Stimulated activated CD4-positive, alpha-beta T cell treated with anti-CD3 and anti-CD28 coated beads, Interleukin-15, amount 100 ng/mL, for 48 hours (primary cell): ENCODE measurements around the gene TIMM50.
"Not testable (repeated sequence)": the region's sequence is repeated elsewhere in the genome, so short reads cannot be mapped to it uniquely, and the experiment has no call there.

Source experiments
- DNase-seq, 2 donors: peaks; one replicate each; pipeline ENCODE4 v3.0.0-alpha.2; 2020; ENCODE audit warnings: low read depth in 2 of 2

Gene TIMM50

DNA sequence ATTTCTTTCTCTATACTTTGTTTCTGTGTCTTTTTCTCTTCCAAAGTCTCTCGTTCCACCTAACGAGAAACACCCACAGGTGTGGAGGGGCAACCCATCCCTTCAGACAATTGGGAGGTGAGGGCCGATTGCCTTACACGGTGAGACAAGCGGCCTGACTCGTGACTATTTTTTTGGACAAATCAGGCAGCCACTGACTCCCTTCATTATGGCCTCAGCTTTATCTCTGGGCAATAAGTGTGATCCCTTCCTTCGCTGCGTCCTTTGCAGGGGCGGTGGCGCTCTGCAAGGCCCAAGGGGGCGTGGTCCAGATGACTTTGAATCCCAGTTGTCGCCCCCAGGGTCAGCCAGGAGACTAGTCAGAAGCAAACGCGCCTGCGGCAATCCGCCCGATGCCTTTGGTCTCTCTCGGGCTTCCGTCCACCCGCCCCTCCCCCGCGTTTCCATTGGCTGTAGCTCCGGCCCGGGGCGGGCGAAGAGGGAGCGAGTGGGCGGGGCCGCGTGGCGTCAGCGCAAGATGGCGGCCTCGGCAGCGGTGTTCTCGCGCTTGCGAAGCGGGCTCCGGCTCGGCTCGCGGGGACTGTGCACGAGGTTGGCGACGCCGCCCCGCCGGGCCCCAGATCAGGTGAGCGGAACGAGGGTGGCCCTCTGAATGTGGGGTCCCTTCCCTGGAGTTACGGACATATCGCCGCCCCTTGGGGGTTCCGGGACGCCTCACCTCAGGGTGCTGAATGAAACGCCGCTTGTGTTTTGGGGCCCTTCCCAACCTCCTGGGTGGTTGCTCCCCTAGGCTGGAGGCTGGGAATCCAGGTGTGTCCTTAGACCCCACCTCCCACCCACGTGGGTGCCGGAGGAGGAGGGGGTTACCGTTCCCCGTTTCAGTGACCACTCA is at the start of gene TIMM50:
Gene TIMM50, plus strand, starts transcription at position 502 of the 892 bp plus-strand sequence. Its CDS starts 16 bp downstream, at position 518.
- DNase-seq = peak; percentile 95 to 100

DNA sequence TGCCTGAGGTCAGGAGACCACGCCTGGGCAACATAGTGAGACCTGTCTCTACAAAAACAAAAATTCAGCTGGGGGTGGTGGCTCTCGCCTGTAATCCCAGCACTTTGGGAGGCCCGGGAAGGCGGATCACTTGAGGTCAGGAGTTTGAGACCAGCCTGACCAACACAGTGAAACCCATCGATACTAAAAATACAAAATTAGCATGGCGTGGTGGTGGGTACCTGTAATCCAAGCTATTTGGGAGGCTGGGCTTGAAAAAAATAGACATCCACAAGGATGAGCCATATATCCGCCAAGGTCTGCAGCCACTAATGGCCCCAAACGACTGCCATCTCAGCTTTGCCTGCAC is 48.0 kb upstream of the TIMM50 start:
- no peak for DNase-seq

DNA sequence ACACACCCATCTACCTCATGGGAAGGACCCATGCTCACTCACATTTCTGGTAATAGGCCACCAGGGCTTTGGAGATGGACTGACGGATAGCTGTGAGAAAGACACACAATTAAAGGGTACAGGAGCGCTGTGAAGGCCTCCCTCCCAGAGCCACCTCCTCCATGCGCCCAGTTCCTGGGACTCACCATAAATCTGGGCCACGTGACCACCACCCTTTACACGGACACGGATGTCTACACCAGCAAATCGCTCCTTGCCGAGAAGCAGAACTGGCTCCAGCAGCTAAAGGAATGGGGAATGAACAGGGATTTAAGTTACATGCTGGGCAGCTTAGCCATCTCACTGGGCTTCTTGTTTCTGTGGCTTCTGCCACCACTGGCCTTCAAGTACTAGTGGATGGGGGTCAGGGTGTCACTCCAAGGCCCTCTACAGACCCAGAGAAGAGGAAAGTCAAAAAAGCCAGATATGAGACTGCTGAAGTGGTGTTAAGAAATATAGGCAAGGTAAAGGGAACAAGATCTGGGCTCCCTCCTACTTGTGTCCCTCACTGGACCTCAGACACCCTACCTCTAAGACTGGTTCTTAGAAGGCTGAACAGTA is 47.1 kb upstream of the TIMM50 start:
- DNase-seq = no peak

DNA sequence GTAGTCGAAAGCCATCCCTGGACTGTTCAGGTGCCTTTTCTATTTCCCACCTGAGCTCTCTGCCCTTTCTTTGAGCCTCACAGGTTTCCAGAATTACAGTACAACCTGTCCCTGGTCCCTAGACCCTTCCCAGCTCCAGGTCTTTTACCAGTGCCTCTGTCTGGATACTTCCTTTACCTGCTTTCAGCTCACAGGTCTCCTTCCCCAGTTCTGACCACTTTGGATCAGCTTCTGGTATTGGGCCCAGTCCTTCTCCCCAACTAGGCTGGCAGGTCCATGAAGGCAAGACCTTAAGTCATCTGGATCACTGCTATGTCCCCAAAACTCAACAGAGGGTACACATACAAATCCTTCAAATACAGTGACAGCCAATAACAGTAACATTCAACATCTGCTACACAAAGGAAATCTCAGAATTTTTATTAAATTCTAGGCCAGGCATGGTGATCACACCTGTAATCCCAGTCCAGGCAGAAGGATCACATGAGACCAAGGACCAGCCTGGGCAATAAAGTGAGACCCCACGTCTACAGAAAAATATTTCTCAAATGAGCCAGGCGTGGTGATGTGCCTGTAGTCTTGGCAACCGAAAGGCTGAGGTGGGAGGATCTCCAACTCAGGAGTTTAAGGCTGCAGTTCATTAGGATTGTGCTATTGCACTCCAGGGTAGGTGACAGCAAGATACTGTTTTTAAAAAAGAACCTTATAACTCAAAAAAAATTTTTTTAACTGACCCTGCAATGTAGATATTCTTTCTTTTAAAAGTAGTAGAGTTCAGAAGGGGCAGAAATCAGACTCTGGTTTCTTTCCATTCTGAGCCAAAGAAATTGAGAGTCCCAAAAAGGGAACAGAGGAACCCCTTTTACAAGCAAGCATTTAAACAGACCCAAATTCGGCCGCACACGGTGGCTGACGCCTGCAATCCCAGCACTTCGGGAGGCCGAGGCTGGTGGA is 46.2 kb upstream of the TIMM50 start:
- no peak for DNase-seq

DNA sequence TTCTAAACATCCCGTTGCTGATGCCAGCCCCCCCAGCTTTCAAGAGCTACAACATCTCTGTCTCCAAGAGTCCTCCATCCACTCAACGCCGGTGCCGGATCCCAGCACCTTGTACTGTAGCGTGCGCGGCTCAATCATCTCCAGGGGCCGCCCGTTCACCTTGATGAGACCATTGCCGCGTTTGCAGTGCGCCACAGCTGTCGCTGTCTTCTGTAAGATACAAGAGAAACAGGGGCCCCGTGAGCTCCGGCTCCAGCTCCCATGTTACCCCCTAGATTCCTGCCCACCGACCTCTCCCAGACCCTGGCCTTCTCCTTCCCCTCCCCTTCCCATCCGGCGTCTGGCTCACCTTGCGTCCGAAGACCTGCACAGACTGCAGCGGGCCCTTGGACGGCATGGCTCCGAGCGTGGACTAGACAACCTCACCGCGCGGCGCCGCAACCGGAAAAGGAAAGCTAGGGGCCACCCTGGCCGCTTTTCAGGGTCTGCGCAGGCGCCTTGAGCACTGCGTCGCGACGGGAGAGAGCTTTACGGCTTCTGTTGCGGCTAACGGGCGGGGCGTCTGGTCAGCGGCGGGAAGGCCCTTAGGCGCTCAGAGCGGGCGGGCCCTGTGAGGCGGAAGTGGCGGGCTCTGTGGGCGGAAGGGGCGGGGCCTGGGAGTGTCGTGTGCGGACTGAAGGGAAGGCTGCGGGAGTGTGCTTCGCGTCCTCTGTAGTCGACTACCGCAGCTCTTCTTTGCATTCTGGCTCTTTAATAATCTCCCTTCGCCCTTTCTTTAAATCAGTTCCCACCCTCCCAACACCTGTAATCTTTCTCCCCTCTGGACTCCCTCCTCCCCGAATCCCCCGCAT is 44.9 kb upstream of the TIMM50 start, which contains the start of gene RPS16:
Gene RPS16, minus strand, starts transcription at position 451 of the 851 bp plus-strand sequence. Its CDS starts 54 bp downstream, at position 397.
- DNase-seq = peak; percentile 99 to 100

DNA sequence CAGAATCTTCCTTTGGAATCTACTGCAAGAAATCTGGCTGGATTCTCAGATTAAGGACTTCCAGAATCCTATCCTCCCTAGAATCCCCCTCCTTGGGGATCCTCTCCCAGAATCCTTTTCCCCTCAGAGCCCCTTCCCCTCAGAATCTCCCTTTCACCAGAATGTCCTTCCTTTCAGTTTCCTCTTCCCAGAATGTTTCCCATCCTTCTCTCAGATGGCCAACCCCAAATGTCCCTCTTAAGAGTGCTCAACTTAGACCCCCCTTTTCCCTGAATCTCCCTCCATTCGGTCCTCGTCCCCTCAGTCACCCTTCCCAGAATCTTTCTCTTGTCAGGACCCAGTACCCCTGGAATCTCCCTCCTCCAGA is 44.3 kb upstream of the TIMM50 start:
- DNase-seq = no peak

DNA sequence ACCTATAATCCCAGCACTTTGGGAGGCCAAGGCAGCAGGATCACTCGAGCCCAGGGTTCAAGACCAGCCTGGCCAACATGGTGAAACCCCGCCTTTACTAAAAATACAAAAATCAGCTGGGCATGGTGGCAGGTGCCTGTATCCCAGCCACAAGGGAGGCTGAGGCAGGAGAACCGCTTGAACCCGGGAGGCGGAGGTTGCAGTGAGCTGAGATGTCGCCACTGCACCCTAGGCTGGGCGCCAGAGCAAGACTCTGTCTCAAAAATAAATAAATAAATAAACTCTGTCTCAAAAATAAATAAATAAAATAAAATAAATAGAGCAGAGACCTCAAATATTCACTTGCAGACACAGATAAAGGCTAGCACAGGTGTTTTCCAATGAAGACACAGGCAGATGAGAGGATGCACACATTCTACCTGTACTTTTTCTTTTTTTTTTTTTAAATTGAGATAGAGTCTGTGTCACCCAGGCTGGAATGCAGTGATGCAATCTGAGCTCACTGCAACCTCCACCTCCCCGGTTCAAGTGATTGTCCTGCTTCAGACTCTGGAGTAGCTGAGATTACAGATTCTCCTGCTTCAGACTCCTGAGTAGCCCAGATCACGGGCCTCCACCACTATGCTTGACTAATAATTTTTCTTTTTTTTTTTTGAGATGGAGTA is 42.2 kb upstream of the TIMM50 start:
- DNase-seq = no peak

DNA sequence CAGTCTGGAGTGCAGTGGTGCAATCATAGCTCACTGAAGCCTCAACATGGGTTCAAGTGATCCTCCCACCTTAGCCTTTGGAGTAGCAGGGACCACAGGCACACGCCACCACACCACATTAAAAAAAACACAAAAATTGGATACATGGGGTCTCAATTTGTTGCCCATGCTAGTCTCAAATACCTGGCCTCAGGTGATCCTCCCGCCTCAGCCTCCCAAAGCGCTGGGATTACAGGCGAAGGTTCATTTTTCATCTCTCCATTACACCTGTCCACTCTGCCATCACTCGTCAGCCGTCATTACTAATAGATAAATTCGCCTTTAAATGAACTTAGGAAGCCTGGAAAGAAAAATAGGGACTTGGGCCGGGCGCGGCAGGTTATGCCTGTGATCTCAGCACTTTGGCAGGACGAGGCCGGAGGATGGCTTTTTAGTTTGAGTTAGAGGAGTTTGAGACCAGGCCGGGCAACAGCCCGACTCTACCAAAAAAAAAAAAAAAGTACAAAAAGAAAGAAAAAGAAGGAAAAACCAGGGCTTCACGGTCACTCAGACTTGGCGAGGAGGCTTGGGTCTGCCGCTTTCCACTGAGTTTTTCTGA is 35.9 kb upstream of the TIMM50 start:
- DNase-seq = no peak

DNA sequence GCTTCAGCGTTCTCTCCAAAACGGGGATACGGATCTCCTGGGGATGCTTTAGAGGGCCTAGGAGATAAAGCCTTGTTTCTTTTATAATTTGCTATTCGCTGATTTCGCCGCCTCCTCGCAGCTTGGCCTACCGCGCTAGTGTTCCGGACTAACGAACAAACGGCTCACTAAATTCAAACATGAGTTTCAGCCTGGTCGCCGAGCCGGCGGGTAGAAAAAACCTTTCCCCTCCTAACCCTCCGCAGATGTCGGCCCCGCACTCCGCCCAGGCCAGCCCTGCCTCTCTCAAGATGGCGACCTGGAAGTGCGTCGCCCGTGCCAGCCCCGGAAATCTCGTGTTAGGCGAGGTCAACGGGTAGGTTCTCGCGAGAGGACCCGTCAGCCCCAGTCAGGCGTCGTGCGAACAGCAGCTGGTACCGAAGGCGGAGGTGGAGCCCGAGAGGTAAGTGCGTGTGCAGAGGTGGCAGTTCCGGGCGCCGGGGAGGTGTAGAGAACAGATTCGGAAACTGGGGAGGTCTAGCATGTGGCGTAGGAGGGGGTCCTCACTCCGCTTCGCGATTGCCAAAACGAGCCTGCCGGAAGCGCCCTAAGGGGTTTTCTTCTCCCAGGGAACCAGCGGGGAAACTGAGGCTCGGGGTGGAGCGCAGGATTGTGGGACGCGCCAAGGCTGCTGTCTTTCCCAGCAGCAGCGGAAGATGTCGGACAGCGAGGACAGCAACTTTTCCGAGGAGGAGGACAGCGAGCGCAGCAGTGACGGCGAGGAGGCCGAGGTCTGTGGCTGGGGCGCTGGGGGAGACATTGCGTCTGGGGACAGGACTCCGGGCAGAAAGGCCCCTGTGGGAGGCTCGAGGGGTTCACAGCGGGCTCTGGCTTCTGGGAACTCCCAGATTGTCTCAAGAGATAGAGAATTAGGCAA is 35.2 kb upstream of the TIMM50 start, which contains the start of gene SUPT5H:
Gene SUPT5H, plus strand, starts transcription at position 387 of the 916 bp plus-strand sequence. Its CDS starts 309 bp downstream, at position 696.
- DNase-seq = peak; percentile 97 to 98

DNA sequence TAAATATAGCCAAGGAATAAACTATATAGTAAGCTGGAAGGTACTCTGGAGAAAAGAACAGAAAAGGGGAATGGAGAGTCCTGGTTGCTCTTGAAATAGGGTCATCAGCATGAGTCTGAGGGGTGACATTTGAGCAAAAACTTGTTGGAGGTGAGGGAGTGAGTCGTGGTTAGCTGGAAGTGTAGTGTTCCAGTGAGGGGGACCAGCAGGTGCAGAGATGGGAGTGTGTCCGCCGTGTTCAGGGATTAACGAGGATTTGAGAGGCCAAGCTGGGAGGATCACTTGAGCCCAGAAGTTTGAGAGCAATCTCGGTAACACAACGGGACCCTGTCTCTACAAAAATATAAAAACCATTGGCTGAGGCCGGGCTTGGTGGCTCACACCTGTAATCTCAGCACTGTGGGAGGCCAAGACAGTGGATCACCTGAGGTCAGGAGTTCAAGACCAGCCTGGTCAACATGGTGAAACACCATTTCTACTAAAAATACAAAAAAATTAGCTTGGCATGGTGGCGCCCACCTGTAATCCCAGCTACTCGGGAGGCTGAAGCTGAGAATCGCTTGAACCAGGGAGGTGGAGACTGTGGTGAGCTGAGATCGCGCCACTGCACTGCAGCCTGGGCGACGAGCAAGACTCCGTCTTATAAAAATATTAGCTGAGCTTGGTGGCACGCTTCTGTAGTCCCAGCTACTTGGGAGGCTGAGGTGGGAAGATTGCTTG is 34.1 kb upstream of the TIMM50 start:
- no peak for DNase-seq

DNA sequence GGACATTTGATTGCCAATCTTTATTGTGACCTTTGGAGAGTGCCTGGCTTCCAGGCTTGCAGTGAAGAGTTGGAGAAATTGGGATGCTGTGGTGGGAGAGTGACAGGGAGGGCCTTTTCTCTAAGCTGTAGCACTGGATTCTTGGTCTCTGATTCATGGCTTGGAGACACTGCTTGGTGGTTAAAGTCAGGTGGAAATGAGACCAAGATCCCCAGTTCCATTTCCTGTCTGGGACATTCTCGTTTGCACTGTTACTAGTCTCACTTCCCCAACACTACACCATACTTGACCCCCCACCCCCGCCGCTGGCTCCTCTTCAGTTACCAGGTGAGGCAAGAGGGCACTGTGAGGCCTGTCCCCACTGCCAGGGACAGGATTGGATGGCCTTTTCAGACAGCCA is 32.4 kb upstream of the TIMM50 start:
- DNase-seq = no peak

DNA sequence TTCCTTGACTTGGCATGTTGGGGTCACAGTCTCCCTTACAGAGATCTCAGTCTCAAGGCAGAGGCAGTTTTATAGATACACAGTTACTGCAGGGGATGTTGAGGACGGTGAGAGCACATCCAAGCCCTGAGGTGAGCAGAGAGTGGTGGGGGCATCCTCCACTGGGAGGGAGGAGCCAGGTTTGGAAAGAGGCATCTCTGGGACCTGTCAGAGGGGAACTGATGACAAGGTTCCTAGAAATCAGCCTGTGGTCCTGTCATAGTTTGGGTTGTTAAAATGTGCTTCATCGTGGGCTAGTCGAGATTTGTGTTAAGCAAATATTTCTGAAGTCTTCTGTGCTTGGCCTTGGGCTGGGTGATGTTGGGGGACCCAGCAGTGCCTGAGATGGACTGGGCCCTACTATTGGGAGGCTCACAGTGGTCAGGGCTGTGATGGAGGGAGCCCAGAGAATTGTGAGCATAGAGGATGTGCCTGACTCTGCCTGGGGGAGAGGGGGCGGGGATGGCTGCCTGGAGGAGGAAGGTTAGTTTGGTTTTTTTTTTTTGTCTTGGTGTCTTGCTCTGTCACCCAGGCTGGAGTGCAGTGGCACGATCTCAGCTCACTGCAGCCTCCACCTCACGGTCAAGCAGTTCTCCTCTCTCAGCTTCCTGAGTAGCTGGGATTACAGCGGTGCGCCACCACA is 31.4 kb upstream of the TIMM50 start:
- DNase-seq = no peak

DNA sequence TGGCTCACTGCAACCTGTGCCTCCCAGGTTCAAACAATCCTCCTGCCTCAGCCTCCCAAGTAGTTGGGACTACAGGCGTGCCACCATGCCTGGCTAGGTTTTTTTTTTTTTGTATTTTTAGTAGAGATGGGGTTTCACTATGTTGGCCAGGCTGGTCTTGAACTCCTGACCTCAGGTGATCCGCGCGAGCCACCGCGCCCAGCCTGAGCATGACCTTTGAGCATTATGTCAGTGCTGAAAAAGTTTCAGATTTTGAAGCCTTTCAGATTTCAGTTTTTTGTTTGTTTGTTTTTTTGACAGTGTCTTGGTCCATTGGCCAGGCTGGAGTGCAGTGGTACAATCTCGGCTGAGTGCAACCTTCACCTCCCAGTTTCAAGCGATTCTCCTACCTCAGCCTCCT is 29.4 kb upstream of the TIMM50 start:
- not testable (repeated sequence) for DNase-seq

DNA sequence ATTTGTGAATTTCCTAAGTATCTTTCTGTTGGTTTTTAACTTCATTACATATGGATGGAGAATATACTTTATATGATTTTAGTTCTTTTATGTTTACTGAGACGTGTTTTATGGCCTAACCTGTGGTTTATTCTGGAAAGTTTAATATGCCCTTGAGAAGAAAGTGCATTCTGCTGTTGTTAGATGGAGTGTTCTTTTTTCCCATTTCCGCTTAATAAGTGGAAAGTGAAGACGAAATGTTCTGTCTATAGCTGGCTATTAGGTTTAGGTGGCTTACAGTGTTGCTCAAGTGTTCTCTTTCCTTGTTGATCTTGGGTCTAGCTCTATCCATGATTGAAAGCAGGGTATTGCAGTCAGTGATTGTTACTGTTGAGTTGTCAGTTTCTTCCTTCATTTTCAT is 17.2 kb upstream of the TIMM50 start:
- DNase-seq = no peak

DNA sequence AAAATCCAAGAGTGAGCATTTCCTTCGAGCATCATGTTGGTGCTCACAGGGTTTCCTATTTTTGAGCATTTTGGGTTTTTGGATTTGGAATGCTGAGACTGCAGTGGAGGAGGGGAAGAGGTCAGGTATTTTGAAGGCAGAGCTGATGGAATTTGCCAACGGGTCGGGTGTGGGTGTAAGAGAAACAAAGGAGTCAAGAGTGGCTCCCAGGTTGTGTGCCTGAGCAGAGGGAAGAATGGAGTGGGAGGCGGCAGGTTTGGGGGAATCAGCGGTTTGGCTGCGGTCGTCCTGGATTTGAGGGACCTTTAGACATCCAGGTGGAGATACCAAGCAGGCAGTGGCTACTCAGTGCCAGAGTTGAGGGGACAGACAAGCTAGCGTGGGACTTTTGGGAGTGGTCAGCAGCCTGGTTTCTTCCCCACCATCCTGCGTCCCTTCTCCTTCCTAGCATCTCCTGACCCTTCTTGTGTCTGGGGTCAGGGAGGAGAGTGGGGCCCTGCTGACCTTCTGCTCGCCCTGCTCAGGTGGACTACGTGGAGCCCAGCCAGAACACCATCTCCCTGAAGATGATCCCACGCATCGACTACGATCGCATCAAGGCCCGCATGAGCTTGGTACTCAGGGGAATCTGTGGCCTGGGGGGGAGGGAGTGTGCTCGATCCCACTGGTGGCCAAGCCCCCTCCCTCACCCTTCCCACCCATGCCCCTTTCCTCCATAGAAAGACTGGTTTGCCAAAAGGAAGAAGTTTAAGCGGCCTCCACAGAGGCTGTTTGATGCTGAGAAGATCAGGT is 14.5 kb upstream of the TIMM50 start:
- no peak for DNase-seq

DNA sequence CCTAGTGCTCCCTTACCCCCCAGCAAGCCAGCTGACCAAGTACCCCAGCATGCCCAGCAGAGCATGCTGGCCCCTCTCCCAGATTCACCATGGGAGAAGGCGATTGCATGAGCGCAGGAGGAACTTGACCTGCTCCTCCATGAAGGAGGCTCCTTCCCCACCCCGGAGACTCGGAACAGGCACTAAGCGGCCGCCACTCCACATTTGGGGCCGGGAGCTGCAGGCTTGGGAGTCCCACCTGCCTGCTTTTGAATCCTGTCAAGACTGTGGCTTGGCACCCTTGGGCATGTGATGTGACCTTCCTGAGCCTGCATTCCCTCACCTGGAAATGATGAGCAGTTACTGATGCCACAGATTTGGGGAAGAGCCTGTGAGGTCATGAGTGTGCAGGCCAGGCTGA is 12.7 kb upstream of the TIMM50 start:
- DNase-seq = no peak

DNA sequence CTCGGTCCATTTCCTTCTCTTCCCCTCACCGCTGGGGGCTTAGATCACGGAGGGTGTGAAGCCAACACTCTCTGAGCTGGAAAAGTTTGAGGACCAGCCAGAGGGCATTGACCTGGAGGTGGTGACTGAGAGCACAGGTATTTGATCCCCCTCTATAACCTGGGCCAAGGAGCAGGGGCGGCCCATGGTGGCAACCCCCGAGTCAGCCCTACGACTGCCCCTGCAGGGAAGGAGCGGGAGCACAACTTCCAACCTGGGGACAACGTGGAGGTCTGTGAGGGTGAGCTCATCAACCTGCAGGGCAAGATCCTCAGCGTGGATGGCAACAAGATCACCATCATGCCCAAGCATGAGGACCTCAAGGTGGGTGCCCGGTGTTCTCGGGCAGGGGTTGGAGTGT is 11.6 kb upstream of the TIMM50 start:
- no peak for DNase-seq
